ENCODE results near the gene TANGO6.

GRCh38 chr16:68884401-68884800 is 41.1 kb downstream of the TANGO6 start:
- no peak for TF ChIP-seq CTCF (conservative IDR thresholded peaks at IDR 0.05; ENCODE audit: low read length)
- no peak for TF ChIP-seq EZH2phosphoT487 (IDR thresholded peaks at IDR 0.05; ENCODE audit: borderline replicate concordance, low read depth, low read length)
